PC-3 (cell line): ENCODE results near the gene SNX32.

Experiments
- CTCF ChIP-seq: fragments of 300-600 bp; sonication (generic); conservative IDR thresholded peaks from 2 replicates; pipeline ENCODE4 v1.5.1; 2017; ENCODE audit warnings: antibody characterized with exemption, low read depth, mild to moderate bottlenecking, low read length
- EZH2 ChIP-seq: fragments of 300-600 bp; sonication (generic); IDR thresholded peaks from one replicate; pipeline ENCODE4 v1.6.1; 2017; ENCODE audit warnings: antibody characterized with exemption, mild to moderate bottlenecking, low read length; ENCODE audit not compliant: unreplicated experiment
- EZH2phosphoT487 ChIP-seq: fragments of 300-600 bp; sonication (generic); IDR thresholded peaks from 2 replicates; pipeline ENCODE4 v1.6.1; 2018; ENCODE audit warnings: mild to moderate bottlenecking, antibody characterized with exemption, low read length, borderline replicate concordance

DNA sequence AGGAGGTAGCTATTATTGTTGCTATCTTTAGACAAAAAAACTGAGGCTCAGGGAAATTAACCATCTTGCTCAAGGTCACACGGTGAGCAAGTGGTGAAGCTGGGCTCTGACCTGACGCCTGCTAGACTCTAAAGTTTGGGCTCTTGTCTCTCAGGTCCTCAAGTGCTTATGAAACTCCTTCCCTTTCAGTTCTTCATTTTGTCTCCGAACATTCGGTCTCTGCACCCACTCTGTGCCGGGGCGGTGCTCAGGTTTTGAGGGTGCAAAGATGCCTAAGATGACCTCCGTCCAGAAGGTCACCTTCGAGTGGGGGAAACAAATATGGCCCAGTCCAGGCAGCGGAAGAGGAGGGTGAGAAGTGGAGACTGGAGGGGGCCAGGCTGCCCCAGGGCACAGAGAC is 30.9 kb upstream of the SNX32 start:
- TF ChIP-seq EZH2 (no peak), EZH2phosphoT487 (no peak), CTCF (no peak)
